Heart left ventricle (tissue), 13 donors: Measurements from ENCODE around the gene KLHL2.

ENCODE experiments used
- CTCF ChIP-seq, 12 donors: fragments of 200-600 bp; sonication (generic) in 4 of 12; IDR thresholded peaks; one replicate each; pipeline versions ENCODE4 v1.5.0 to v1.8.0; 2018 to 2022; ENCODE audit warnings: antibody characterized with exemption in 12 of 12, mild to moderate bottlenecking in 5 of 12
- POLR2A ChIP-seq, 2 donors: fragments of 450-650 bp; IDR thresholded peaks; one replicate each; pipeline ENCODE4 v1.6.1; 2017; ENCODE audit warnings: antibody characterized with exemption in 2 of 2, mild to moderate bottlenecking in 2 of 2, moderate library complexity in 2 of 2
- donor health status: ischemic (EF 13 %, LVEDD 7.1; RV severe dilation, severe dysfunction).
- donor health status: DM: no; HTN: yes; CAD: no.
- donor health status: DM: no; HTN: no; CAD: no.
- donor health status: ischemic (EF 25% LVEDD 6.9; RV normal size, moderate dysfunction).
- donor health status: ischemic (EF 25% LVEDD 5.7; RV mildly dilated, moderate dysfunction).
- donor health status: ischemic (EF 35%, LVEDD 5.7; RV mildly dilated, moderate dysfunction).
- donor health status: nonischemic (EF 11% LVEDD 7.7; RV severe dilation, severe dysfunction).
- donor health status: DM: yes; HTN: yes; CAD: no.
- donor health status: PGD.
- donor health status: ischemic (EF 29% LVEDD 5.4; RV normal size, mild dysfunction).
- donor health status: nonischemic (EF 23%, LVEDD 6.1; RV moderate dilation, normal function).

DNA sequence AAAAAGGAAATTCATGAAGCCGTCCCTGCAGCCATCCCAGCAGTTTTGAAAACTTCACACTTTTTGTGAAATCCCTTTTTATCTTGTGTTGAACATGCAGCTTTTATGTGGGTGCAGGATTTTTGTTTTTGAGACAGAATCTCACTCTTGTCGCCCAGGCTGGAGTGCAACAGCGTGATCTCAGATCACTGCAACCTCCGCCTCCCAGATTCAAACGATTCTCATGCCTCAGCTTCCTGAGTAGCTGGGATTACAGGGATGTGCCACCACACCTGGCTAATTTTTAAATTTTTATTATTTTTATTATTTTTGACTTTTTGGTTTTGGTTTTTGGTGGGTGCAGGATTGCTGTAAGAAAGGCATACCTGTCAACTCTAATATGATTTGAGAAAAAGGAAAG, 112.1 kb downstream of the KLHL2 start:
- no peak for TF ChIP-seq CTCF (IDR thresholded peaks at IDR 0.05)
- TF ChIP-seq POLR2A (IDR thresholded peaks at IDR 0.05): no peak
